ENCODE results near the gene PPT2. TPM values are rescaled to one million over a fixed set of nuclear protein-coding genes. Genes with fewer than 3 reads are reported as not detected.

PPT2 gene
- total RNA-seq, 1 experiment from 2014 or later, result 30.0 TPM

DNA sequence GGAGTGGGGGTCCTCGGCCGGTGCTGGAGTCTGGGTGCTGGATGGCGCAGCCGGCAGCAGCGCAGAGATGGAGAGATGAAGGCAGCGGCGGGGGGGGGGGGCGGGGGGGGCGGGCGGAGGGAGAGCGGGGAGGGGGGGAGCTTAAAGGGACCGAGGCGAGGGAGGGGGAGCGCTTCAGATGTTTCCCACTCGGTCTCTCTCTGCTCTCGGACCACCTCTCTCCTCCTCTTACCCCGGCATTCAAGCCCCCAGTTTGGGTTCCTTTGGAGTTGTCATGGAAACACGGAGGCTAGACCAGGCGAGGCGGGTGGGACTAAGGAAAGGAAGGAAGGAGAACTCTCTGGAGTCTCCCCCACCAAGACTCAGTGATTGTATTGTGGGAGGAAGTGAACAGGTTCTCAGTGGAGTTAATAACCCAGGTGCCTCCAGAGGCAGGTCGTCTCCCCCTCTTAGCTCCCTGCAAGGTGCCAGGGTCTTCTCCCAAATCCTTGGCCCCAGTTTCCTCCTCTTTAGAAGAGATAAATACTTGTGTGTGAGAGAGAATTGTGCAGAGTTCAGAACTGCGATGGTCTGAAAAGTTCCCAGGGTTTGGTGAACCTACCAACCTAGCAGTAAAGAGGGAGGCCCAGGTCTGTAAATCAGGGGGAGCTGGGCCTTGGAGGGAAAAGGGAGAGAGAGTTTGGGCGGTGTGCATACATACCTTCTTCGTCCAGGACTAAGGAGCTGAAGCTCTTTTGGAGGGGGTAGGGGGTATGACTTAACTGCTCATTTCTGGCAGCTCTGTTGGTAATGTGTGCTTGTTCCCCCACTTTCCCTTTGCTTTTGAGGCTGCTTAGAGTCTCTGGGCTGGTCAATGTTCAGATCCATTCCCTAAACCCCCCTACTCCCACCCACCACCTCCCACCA lies 1.8 kb upstream of the PPT2 start, which contains the start of gene PRRT1 (continued):
- no peak for TF ChIP-seq NFYB (CRISPR knock-in tag; conservative IDR thresholded peaks at IDR 0.05; ENCODE audit: low read depth)
- TF ChIP-seq, protein P1, sequence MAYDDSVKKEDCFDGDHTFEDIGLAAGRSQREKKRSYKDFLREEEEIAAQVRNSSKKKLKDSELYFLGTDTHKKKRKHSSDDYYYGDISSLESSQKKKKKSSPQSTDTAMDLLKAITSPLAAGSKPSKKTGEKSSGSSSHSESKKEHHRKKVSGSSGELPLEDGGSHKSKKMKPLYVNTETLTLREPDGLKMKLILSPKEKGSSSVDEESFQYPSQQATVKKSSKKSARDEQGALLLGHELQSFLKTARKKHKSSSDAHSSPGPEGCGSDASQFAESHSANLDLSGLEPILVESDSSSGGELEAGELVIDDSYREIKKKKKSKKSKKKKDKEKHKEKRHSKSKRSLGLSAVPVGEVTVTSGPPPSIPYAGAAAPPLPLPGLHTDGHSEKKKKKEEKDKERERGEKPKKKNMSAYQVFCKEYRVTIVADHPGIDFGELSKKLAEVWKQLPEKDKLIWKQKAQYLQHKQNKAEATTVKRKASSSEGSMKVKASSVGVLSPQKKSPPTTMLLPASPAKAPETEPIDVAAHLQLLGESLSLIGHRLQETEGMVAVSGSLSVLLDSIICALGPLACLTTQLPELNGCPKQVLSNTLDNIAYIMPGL (CRISPR knock-in tag; IDR thresholded peaks at IDR 0.05), result no peak

DNA sequence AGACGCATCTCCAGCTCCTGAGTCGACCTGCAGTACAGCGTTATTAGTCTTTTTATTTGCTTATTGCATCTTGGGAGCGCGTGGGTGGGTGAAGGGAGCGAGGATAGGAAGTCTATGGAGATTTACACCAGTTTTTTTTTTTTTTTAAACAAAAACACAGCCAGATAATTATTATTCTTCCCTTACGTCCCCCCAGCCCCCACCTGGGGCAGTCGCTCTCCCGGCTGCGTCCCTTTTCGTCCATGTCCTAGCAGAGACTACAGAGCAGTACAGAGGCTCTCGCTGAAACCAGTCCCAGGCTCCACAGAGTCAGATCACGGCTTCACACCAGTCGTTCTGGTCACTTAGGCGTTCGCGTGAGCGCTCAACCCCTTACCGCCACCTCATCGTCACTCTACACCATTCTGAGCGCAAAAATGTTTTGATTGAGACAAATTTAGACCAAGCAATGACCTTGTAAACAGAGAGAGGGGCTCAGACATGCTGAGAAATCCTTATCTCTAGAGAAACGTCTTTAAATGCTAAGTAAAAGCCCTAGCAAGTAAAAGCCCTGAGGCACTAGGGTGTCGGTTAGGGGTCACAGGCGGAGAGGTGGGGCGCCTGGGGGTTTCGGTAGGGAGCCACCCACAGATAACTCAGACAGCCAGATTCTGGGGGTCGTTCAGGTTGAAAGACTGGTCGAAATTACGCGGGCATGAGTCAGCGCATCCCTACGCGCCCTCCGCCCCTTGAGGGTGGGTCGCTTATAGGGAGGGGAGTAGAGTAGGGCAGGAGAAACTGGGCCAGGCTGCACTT lies 975 bp upstream of the PPT2 start:
- peak overlapping the region; percentile 84 for H3K27ac Mint-ChIP-seq
- ChIA-PET POLR2A (interaction anchor here (0.6 to 1.8 kb wide), 4 partner anchors 24 to 290 kb away, joined by 4 to 7 read pairs (median 4); partner anchors contain the start of gene ATF6B), CTCF (interaction anchor here (0.5 to 3.3 kb wide), 16 partner anchors 7 to 651 kb away, joined by 3 to 20 read pairs (median 4); partner anchors contain the start of genes ATF6B, GPSM3 and PBX2)
- H3K27me3 Mint-ChIP-seq (ENCODE audit: low read depth), result peaks cover 45% of the 10 kb centered on the region
- H3K4me1 Mint-ChIP-seq, result peaks cover 40% of the 10 kb centered on the region
- H3K4me3 Mint-ChIP-seq, result peak overlapping the region; percentile 100
- DNase-seq (ENCODE audit: low spot score) (peak; percentile 58), ATAC-seq (peak; percentile 21)
- peaks cover 19% of the 10 kb centered on the region for H3K36me3 Mint-ChIP-seq
- H3K9me3 Mint-ChIP-seq, result no peaks in the 10 kb centered on the region
- TF ChIP-seq, protein P2, sequence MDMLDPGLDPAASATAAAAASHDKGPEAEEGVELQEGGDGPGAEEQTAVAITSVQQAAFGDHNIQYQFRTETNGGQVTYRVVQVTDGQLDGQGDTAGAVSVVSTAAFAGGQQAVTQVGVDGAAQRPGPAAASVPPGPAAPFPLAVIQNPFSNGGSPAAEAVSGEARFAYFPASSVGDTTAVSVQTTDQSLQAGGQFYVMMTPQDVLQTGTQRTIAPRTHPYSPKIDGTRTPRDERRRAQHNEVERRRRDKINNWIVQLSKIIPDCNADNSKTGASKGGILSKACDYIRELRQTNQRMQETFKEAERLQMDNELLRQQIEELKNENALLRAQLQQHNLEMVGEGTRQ (CRISPR knock-in tag; IDR thresholded peaks at IDR 0.05), result no peak
- peak; percentile 55; the same call in 1 of the 2 replicates for TF ChIP-seq NFE2L1 (CRISPR knock-in tag; IDR thresholded peaks at IDR 0.05)

DNA sequence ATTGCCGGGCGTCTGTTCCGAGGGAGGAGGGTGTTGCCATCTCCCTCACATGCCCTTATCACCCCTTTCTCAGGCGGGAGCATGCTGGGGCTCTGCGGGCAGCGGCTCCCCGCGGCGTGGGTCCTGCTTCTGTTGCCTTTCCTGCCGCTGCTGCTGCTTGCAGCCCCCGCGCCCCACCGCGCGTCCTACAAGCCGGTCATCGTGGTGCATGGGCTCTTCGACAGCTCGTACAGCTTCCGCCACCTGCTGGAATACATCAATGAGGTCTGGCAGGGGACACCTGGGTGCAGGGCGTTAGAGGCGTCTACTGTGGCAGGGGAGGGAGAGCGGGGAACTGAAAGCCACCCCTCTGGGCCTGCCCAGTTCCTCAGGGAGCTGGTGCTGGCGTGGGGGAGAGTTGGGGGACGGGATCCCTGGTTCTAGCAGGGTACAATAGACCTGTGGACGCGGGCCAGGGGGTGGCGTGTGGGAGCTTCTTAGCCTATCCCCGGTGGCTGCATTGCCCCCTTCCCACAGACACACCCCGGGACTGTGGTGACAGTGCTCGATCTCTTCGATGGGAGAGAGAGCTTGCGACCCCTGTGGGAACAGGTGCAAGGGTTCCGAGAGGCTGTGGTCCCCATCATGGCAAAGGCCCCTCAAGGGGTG lies 697 bp downstream of the PPT2 start:
- no peaks in the 10 kb centered on the region for H3K9me3 Mint-ChIP-seq
- peak overlapping the region; percentile 100 for H3K4me3 Mint-ChIP-seq
- ChIA-PET CTCF (interaction anchor here (0.6 to 1.3 kb wide), 8 partner anchors 10 to 800 kb away, joined by 3 to 9 read pairs (median 5); partner anchors contain the start of genes ATF6B and EGFL8), POLR2A (interaction anchor here (0.5 to 1.0 kb wide), 4 partner anchors 11 to 59 kb away, joined by 3 to 8 read pairs (median 4); no protein-coding TSS in a partner anchor)
- H3K36me3 Mint-ChIP-seq, result peaks cover 26% of the 10 kb centered on the region
- H3K27ac Mint-ChIP-seq, result peak overlapping the region; percentile 99
- H3K4me1 Mint-ChIP-seq, result peaks cover 33% of the 10 kb centered on the region
- H3K27me3 Mint-ChIP-seq (ENCODE audit: low read depth), result peaks cover 32% of the 10 kb centered on the region
- DNase-seq (ENCODE audit: low spot score) (peak; percentile 68), ATAC-seq (peak; percentile 23)
- TF ChIP-seq, protein P1 (CRISPR knock-in tag; IDR thresholded peaks at IDR 0.05), result peak; percentile 66; the same call in 1 of the 2 replicates
- no peak for TF ChIP-seq MXD4 (CRISPR knock-in tag; IDR thresholded peaks at IDR 0.05; ENCODE audit: borderline replicate concordance)
- TF ChIP-seq NFE2L1 (CRISPR knock-in tag; IDR thresholded peaks at IDR 0.05), result 0 out of 2 replicates have a peak, but pooled peaks have one; percentile 40

DNA sequence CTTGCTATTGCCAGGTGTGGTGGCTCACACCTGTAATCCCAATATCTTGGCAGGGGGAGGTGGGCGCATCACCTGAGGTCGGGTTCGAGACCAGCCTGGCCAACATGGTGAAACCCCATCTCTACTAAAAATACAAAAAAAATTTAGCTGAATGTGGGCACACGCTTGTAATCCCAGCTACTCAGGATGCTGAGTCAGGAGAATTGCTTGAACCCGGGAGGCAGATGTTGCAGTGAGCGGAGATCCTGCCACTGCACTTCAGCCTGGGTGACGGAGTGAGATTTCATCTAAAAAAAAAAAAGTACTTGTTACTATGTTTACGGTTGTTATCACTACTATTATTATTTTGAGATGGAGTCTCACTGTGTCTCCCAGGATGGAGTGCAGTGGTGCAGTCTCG lies 3.0 kb downstream of the PPT2 start:
- H3K9me3 Mint-ChIP-seq, result no peaks in the 10 kb centered on the region
- H3K36me3 Mint-ChIP-seq, result peaks cover 26% of the 10 kb centered on the region
- no peak overlapping the region for H3K27ac Mint-ChIP-seq
- ChIA-PET POLR2A (no interaction called here), CTCF (interaction anchor here (0.7 kb wide), 1 partner anchor 10 kb away, joined by 3 read pairs; no protein-coding TSS in a partner anchor)
- ATAC-seq (no peak), DNase-seq (ENCODE audit: low spot score) (no peak)
- H3K4me1 Mint-ChIP-seq, result peaks cover 18% of the 10 kb centered on the region
- H3K4me3 Mint-ChIP-seq, result no peak overlapping the region
- H3K27me3 Mint-ChIP-seq (ENCODE audit: low read depth), result peaks cover 12% of the 10 kb centered on the region
- TF ChIP-seq HMGA2 (CRISPR knock-in tag; IDR thresholded peaks at IDR 0.05), result no peak
- TF ChIP-seq, protein P3, sequence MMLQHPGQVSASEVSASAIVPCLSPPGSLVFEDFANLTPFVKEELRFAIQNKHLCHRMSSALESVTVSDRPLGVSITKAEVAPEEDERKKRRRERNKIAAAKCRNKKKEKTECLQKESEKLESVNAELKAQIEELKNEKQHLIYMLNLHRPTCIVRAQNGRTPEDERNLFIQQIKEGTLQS (CRISPR knock-in tag; conservative IDR thresholded peaks at IDR 0.05), result no peak
- TF ChIP-seq, protein P4, sequence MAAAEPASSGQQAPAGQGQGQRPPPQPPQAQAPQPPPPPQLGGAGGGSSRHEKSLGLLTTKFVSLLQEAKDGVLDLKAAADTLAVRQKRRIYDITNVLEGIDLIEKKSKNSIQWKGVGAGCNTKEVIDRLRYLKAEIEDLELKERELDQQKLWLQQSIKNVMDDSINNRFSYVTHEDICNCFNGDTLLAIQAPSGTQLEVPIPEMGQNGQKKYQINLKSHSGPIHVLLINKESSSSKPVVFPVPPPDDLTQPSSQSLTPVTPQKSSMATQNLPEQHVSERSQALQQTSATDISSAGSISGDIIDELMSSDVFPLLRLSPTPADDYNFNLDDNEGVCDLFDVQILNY (CRISPR knock-in tag; IDR thresholded peaks at IDR 0.05), result no peak
- TF ChIP-seq, protein P5, sequence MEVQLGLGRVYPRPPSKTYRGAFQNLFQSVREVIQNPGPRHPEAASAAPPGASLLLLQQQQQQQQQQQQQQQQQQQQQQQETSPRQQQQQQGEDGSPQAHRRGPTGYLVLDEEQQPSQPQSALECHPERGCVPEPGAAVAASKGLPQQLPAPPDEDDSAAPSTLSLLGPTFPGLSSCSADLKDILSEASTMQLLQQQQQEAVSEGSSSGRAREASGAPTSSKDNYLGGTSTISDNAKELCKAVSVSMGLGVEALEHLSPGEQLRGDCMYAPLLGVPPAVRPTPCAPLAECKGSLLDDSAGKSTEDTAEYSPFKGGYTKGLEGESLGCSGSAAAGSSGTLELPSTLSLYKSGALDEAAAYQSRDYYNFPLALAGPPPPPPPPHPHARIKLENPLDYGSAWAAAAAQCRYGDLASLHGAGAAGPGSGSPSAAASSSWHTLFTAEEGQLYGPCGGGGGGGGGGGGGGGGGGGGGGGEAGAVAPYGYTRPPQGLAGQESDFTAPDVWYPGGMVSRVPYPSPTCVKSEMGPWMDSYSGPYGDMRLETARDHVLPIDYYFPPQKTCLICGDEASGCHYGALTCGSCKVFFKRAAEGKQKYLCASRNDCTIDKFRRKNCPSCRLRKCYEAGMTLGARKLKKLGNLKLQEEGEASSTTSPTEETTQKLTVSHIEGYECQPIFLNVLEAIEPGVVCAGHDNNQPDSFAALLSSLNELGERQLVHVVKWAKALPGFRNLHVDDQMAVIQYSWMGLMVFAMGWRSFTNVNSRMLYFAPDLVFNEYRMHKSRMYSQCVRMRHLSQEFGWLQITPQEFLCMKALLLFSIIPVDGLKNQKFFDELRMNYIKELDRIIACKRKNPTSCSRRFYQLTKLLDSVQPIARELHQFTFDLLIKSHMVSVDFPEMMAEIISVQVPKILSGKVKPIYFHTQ (CRISPR knock-in tag; IDR thresholded peaks at IDR 0.05), result no peak
- TF ChIP-seq, protein P6, sequence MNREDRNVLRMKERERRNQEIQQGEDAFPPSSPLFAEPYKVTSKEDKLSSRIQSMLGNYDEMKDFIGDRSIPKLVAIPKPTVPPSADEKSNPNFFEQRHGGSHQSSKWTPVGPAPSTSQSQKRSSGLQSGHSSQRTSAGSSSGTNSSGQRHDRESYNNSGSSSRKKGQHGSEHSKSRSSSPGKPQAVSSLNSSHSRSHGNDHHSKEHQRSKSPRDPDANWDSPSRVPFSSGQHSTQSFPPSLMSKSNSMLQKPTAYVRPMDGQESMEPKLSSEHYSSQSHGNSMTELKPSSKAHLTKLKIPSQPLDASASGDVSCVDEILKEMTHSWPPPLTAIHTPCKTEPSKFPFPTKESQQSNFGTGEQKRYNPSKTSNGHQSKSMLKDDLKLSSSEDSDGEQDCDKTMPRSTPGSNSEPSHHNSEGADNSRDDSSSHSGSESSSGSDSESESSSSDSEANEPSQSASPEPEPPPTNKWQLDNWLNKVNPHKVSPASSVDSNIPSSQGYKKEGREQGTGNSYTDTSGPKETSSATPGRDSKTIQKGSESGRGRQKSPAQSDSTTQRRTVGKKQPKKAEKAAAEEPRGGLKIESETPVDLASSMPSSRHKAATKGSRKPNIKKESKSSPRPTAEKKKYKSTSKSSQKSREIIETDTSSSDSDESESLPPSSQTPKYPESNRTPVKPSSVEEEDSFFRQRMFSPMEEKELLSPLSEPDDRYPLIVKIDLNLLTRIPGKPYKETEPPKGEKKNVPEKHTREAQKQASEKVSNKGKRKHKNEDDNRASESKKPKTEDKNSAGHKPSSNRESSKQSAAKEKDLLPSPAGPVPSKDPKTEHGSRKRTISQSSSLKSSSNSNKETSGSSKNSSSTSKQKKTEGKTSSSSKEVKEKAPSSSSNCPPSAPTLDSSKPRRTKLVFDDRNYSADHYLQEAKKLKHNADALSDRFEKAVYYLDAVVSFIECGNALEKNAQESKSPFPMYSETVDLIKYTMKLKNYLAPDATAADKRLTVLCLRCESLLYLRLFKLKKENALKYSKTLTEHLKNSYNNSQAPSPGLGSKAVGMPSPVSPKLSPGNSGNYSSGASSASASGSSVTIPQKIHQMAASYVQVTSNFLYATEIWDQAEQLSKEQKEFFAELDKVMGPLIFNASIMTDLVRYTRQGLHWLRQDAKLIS (CRISPR knock-in tag; IDR thresholded peaks at IDR 0.05; ENCODE audit: borderline replicate concordance), result no peak

Measured in WTC11 (cell line).